K562 (cell line): ENCODE data around the gene BZW2. TPM values are rescaled to one million over a fixed set of nuclear protein-coding genes. Genes with fewer than 3 reads are reported as not detected.

Experiments
- ATAC-seq: fragments of 200-7000 bp; cut with Tn5 transposase; 3 replicates; pipeline ENCODE4 v1.9.1; 2020; ENCODE audit warnings: moderate library complexity
- BruUV-seq: library from RNA; stranded (reverse); fragments of 400-500 nt; replicated peaks from 2 replicates; lab custom pipeline; 2021; lab: Mats Ljungman, UMichigan
- CTCF ChIA-PET: fragments of 300-600 bp; formaldehyde crosslinking; extraction: SDS; loops from one replicate; lab custom pipeline; 2021; ENCODE audit warnings: low intra/inter-chr PET ratio; lab: Yijun Ruan, JAX
- POLR2A ChIA-PET: fragments of 300-600, 350-650 bp; sonication (Branson Sonifier 250); formaldehyde crosslinking; extraction: SDS; loops from one replicate; lab custom pipeline; 2021; ENCODE audit warnings: antibody characterized with exemption, inconsistent platforms; lab: Yijun Ruan, JAX
- DNase-seq, 4 experiments: peaks; one replicate each; pipeline versions ENCODE4 v3.0.0 to v3.0.0-alpha.2; 2011 to 2018; ENCODE audit warnings: low spot score in 3 of 4, mixed read lengths in 3 of 4; ENCODE audit errors: extremely low read depth in 1 of 4
- FAIRE-seq: peaks from 2 replicates; lab custom pipeline; 2011; peaks lifted over from hg19 to GRCh38; lab: Jason Lieb, UNC
- H2AFZ ChIP-seq: 2 replicates; pipeline ENCODE4 v1.6.0; 2011; ENCODE audit warnings: low read depth, low read length, control low read depth, inconsistent platforms
- H3K27ac ChIP-seq: fragments of 200-600 bp; 3 replicates; pipeline ENCODE4 v1.8.0; 2011; ENCODE audit warnings: low read depth, mild to moderate bottlenecking, control low read depth, inconsistent platforms, low read length, moderate library complexity, mixed read lengths; ENCODE audit errors: extremely low read depth
- H3K27me3 ChIP-seq, 2 experiments: fragments of 300-600 bp in 1 of 2; 2 replicates in 1 of 2; 3 replicates in 1 of 2; pipeline versions ENCODE4 v1.6.0 to v1.8.0; 2011; ENCODE audit warnings: inconsistent platforms in 2 of 2, low read length in 2 of 2, mild to moderate bottlenecking in 1 of 2, mixed read lengths in 1 of 2, moderate library complexity in 1 of 2; ENCODE audit not compliant: control insufficient read depth in 2 of 2, insufficient read depth in 2 of 2
- H3K36me3 ChIP-seq: fragments of 300-600 bp; 3 replicates; pipeline ENCODE4 v1.8.0; 2011; ENCODE audit warnings: mild to moderate bottlenecking, low read length, inconsistent platforms; ENCODE audit not compliant: control insufficient read depth, insufficient read depth
- H3K4me1 ChIP-seq, 2 experiments: fragments of 200-600 bp in 1 of 2; replicated peaks in 1 of 2; 2 replicates in 1 of 2; 3 replicates in 1 of 2; pipeline versions ENCODE4 v1.5.1 to v1.8.0; 2011; ENCODE audit warnings: inconsistent platforms in 2 of 2, low read length in 2 of 2, mild to moderate bottlenecking in 1 of 2, mixed read lengths in 1 of 2, moderate library complexity in 1 of 2; ENCODE audit not compliant: control insufficient read depth in 2 of 2, insufficient read depth in 2 of 2
- H3K4me2 ChIP-seq: 2 replicates; pipeline ENCODE4 v1.6.1; 2011; ENCODE audit warnings: low read length, control low read depth, inconsistent platforms, mixed read lengths; ENCODE audit not compliant: insufficient read depth
- H3K4me3 ChIP-seq: fragments of 200-600 bp; sonication (generic), shearing (Covaris generic); 2 replicates; pipeline ENCODE4 v1.5.1; 2016; ENCODE audit warnings: control low read depth, inconsistent platforms
- H3K79me2 ChIP-seq: fragments of 200-600 bp; 3 replicates; pipeline ENCODE4 v1.8.0; 2011; ENCODE audit warnings: low read length, inconsistent platforms; ENCODE audit not compliant: control insufficient read depth, insufficient read depth
- H3K9ac ChIP-seq, 2 experiments: 2 replicates each; pipeline versions ENCODE4 v1.6.0 to v1.6.1; 2011; ENCODE audit warnings: low read depth in 2 of 2, low read length in 2 of 2, control low read depth in 1 of 2, inconsistent platforms in 1 of 2, mild to moderate bottlenecking in 1 of 2, mixed read lengths in 1 of 2; ENCODE audit not compliant: insufficient read depth in 1 of 2
- H3K9me1 ChIP-seq: one replicate; pipeline ENCODE4 v1.6.0; 2011; ENCODE audit warnings: inconsistent platforms, mild to moderate bottlenecking, low read length, moderate library complexity; ENCODE audit not compliant: control insufficient read depth, insufficient read depth
- H3K9me3 ChIP-seq: replicated peaks from 2 replicates; pipeline ENCODE4 v1.5.1; 2011; ENCODE audit warnings: low read depth, low read length, inconsistent platforms; ENCODE audit not compliant: control insufficient read depth, insufficient read depth
- H4K20me1 ChIP-seq: replicated peaks from 2 replicates; pipeline ENCODE4 v1.6.1; 2011; ENCODE audit warnings: low read length, inconsistent platforms, mixed read lengths; ENCODE audit not compliant: control insufficient read depth, insufficient read depth
- CBX3 ChIP-seq, 2 experiments: IDR thresholded peaks; 1 replicate in 1 of 2; 2 replicates in 1 of 2; pipeline ENCODE4 v1.6.1; 2012; ENCODE audit warnings: inconsistent platforms in 2 of 2, low read length in 2 of 2, borderline replicate concordance in 1 of 2, control low read depth in 1 of 2
- EHMT2 ChIP-seq: fragments of 450-650 bp; IDR thresholded peaks from 2 replicates; pipeline ENCODE4 v1.6.1; 2018; ENCODE audit warnings: antibody characterized with exemption
- FOXA3 ChIP-seq, 2 experiments: fragments of 450-650 bp in 1 of 2; sonication (generic) in 1 of 2; formaldehyde crosslinking; IDR thresholded peaks in 1 of 2; conservative IDR thresholded peaks in 1 of 2; 2 replicates each; pipeline versions ENCODE4 v1.4.0 to v1.8.0; 2020 to 2022; ENCODE audit warnings: mild to moderate bottlenecking in 2 of 2, missing genetic modification reagents in 1 of 2
- GATAD2A ChIP-seq: fragments of 450-650 bp; IDR thresholded peaks from 2 replicates; pipeline ENCODE4 v1.6.1; 2017
- KLF6 ChIP-seq: fragments of 250-450 bp; sonication (Bioruptor Pico); IDR thresholded peaks from 2 replicates; pipeline ENCODE4 v1.4.0; 2020; ENCODE audit warnings: mild to moderate bottlenecking, moderate library complexity, borderline replicate concordance
- NFIX ChIP-seq: fragments of 250-450 bp; sonication (Bioruptor Pico); IDR thresholded peaks from 2 replicates; pipeline ENCODE4 v1.4.0; 2020; ENCODE audit warnings: low read depth, mild to moderate bottlenecking, moderate library complexity
- NFYB ChIP-seq: IDR thresholded peaks from 2 replicates; pipeline ENCODE4 v1.6.1; 2011; ENCODE audit warnings: mild to moderate bottlenecking, moderate library complexity; ENCODE audit not compliant: insufficient read length; ENCODE audit errors: extremely low read depth
- POLR2H ChIP-seq: IDR thresholded peaks from 2 replicates; pipeline ENCODE4 v1.6.1; 2016; ENCODE audit warnings: missing genetic modification characterization, low read depth, mild to moderate bottlenecking, control low read depth, missing compliant biosample characterization, moderate library complexity
- SMARCC2 ChIP-seq: fragments of 450-650 bp; IDR thresholded peaks from 2 replicates; pipeline ENCODE4 v1.6.1; 2017; ENCODE audit warnings: antibody characterized with exemption, moderate library complexity, mild to moderate bottlenecking, low read depth
- ZFP36 ChIP-seq: fragments of 150-350 bp; IDR thresholded peaks from 2 replicates; pipeline ENCODE4 v1.6.1; 2018; ENCODE audit warnings: low read length, low read depth; ENCODE audit not compliant: partially characterized antibody
- ZKSCAN3 ChIP-seq: fragments of 250-450 bp; sonication (Bioruptor Pico); IDR thresholded peaks from 2 replicates; pipeline ENCODE4 v1.4.0; 2020
- ZNF57 ChIP-seq: fragments of 450-650 bp; formaldehyde crosslinking; IDR thresholded peaks from 2 replicates; pipeline ENCODE4 v1.4.0; 2020; ENCODE audit warnings: mild to moderate bottlenecking, moderate library complexity
- WGBS: fragments of 100-300 bp; shearing (Covaris generic); methylation state at CpG from one replicate; pipeline ENCODE4 v1.1.6; 2016; ENCODE audit warnings: low coverage, mixed read lengths; ENCODE audit not compliant: insufficient coverage; ENCODE audit errors: missing lambda C conversion rate; 5-methylcytosine and 5-hydroxymethylcytosine counted together
- in situ Hi-C: fragments of 300-500 bp; cut with MboI; formaldehyde crosslinking; loops from 4 replicates; pipeline ENCODE4 v1.15.0; 2018; ENCODE audit warnings: inconsistent platforms, mixed read lengths
- intact Hi-C: fragments of 100-400 bp; cut with micrococcal nuclease; formaldehyde crosslinking; loops from 2 replicates; pipeline ENCODE4 v1.14.2; 2022
- polyA plus RNA-seq, 8 experiments: library from polyadenylated mRNA; depleted of rRNA in 4 of 8; stranded (reverse) in 5 of 8; unstranded in 3 of 8; fragments of >200 nt; fragmentation: Nextera tagmentation in 2 of 8; fragmentation: Illumina TruSeq in 1 of 8; extraction: Ambion mirVana in 2 of 8; extraction: Trizol in 1 of 8; gene quantifications; 2 replicates each; pipeline versions ENCODE4 v1.2.1 to v1.2.3, GENCODE V29; 2011 to 2014; ENCODE audit warnings: inconsistent platforms in 1 of 8, missing spikeins in 1 of 8
- total RNA-seq, 7 experiments: library from RNA; depleted of rRNA in 6 of 7; stranded (reverse); fragments of >200 nt in 6 of 7; fragmentation: Illumina TruSeq in 2 of 7; extraction: Trizol in 2 of 7; gene quantifications; 2 replicates each; pipeline versions ENCODE4 v1.2.1 to v1.2.3, GENCODE V29; 2011 to 2021; ENCODE audit warnings: low replicate concordance in 1 of 7
- TF ChIP-seq, protein P1 (sequence below), 2 experiments: fragments of 200-800 bp in 1 of 2; sonication (Bioruptor generic) in 1 of 2; sonication (generic) in 1 of 2; formaldehyde crosslinking in 1 of 2; IDR thresholded peaks in 1 of 2; conservative IDR thresholded peaks in 1 of 2; 2 replicates each; pipeline versions ENCODE4 v1.5.0 to v1.6.1; 2016 to 2020; ENCODE audit warnings: missing compliant biosample characterization in 1 of 2, missing genetic modification characterization in 1 of 2, missing genetic modification reagents in 1 of 2
- TF ChIP-seq, protein P2 (sequence below): fragments of 450-650 bp; formaldehyde crosslinking; IDR thresholded peaks from 2 replicates; pipeline ENCODE4 v1.4.0; 2022; ENCODE audit warnings: mild to moderate bottlenecking, moderate library complexity
- TF ChIP-seq, protein P3 (sequence below): fragments of 150-350 bp; conservative IDR thresholded peaks from 2 replicates; pipeline ENCODE4 v1.6.1; 2014; ENCODE audit warnings: low read length
- TF ChIP-seq, protein P4 (sequence below): sonication (generic); formaldehyde crosslinking; IDR thresholded peaks from 2 replicates; pipeline ENCODE4 v1.8.0; 2022; ENCODE audit warnings: missing genetic modification reagents, mild to moderate bottlenecking, borderline replicate concordance

BZW2 gene
- total and polyA plus RNA-seq, 9 of the 15 experiments (the other 6 are each of a cell fraction or from before 2014, with no cell fraction given), result 140 to 316 (median 173) TPM

DNA sequence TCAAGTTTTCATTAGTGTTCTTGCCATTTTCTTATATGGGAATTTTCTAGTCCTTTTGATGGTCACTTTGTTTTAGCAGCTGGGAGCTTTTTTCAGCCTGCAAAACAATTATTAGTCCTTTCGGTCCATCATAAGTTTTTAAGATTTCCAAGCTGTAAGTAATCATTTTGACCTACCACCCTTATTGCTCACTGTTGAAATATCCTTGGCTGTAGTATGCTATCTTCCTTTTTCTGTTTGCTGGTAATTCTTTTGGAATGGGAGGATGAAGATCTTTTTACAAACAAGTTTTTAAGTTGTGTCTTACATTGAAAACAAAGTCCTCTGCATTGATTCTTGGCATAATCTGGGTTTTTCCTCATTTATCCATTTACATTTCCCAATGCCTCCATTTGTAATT, 24.0 kb downstream of the BZW2 start:
- in situ Hi-C loops, result no loop called here
- H3K4me3 ChIP-seq, result no peak overlapping the region
- no TSS peak for BruUV-seq
- FAIRE-seq, result no peak
- H3K4me1 ChIP-seq, result peaks cover 0 to 13% of the 10 kb centered on the region in 2 experiments; a peak in 3 of 5 replicates
- no peak overlapping the region for H3K9ac ChIP-seq
- POLR2A ChIA-PET, result no interaction called here
- no peaks in the 10 kb centered on the region for H3K27me3 ChIP-seq
- H3K79me2 ChIP-seq, result peaks cover 86% of the 10 kb centered on the region
- H3K4me2 ChIP-seq, result no peak overlapping the region
- H4K20me1 ChIP-seq, result no peaks in the 10 kb centered on the region
- no peaks in the 10 kb centered on the region for H3K9me1 ChIP-seq
- WGBS, result 100% methylated on average over 1 of the region's 1 CpG
- H2AFZ ChIP-seq, result no peak overlapping the region
- no peak for DNase-seq
- no peaks in the 10 kb centered on the region for H3K9me3 ChIP-seq
- no peak for ATAC-seq
- CTCF ChIA-PET, result no interaction called here
- H3K36me3 ChIP-seq, result peaks cover 88% of the 10 kb centered on the region
- no peak overlapping the region for H3K27ac ChIP-seq
- intact Hi-C loops, result no loop called here
- TF ChIP-seq NFYB, result no peak
- TF ChIP-seq ZFP36, result no peak
- no peak for TF ChIP-seq EHMT2
- TF ChIP-seq CBX3 (IDR thresholded peaks at IDR 0.05; ENCODE audit: borderline replicate concordance in 1 of 2, low read length in 2 of 2), result no peak
- TF ChIP-seq, protein P1, sequence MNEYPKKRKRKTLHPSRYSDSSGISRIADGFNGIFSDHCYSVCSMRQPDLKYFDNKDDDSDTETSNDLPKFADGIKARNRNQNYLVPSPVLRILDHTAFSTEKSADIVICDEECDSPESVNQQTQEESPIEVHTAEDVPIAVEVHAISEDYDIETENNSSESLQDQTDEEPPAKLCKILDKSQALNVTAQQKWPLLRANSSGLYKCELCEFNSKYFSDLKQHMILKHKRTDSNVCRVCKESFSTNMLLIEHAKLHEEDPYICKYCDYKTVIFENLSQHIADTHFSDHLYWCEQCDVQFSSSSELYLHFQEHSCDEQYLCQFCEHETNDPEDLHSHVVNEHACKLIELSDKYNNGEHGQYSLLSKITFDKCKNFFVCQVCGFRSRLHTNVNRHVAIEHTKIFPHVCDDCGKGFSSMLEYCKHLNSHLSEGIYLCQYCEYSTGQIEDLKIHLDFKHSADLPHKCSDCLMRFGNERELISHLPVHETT (CRISPR knock-in tag; conservative IDR thresholded peaks at IDR 0.05 in 1 of 2, IDR thresholded peaks at IDR 0.05 in 1 of 2), result no peak
- TF ChIP-seq, protein P2, sequence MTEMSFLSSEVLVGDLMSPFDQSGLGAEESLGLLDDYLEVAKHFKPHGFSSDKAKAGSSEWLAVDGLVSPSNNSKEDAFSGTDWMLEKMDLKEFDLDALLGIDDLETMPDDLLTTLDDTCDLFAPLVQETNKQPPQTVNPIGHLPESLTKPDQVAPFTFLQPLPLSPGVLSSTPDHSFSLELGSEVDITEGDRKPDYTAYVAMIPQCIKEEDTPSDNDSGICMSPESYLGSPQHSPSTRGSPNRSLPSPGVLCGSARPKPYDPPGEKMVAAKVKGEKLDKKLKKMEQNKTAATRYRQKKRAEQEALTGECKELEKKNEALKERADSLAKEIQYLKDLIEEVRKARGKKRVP, result no peak
- no peak for TF ChIP-seq GATAD2A
- no peak for TF ChIP-seq SMARCC2
- TF ChIP-seq, protein P3, sequence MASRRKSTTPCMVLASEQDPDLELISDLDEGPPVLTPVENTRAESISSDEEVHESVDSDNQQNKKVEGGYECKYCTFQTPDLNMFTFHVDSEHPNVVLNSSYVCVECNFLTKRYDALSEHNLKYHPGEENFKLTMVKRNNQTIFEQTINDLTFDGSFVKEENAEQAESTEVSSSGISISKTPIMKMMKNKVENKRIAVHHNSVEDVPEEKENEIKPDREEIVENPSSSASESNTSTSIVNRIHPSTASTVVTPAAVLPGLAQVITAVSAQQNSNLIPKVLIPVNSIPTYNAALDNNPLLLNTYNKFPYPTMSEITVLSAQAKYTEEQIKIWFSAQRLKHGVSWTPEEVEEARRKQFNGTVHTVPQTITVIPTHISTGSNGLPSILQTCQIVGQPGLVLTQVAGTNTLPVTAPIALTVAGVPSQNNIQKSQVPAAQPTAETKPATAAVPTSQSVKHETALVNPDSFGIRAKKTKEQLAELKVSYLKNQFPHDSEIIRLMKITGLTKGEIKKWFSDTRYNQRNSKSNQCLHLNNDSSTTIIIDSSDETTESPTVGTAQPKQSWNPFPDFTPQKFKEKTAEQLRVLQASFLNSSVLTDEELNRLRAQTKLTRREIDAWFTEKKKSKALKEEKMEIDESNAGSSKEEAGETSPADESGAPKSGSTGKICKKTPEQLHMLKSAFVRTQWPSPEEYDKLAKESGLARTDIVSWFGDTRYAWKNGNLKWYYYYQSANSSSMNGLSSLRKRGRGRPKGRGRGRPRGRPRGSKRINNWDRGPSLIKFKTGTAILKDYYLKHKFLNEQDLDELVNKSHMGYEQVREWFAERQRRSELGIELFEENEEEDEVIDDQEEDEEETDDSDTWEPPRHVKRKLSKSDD, result no peak
- no peak for TF ChIP-seq ZNF57 (CRISPR knock-in tag)
- no peak for TF ChIP-seq KLF6 (CRISPR knock-in tag)
- no peak for TF ChIP-seq ZKSCAN3 (CRISPR knock-in tag)
- TF ChIP-seq, protein P4, sequence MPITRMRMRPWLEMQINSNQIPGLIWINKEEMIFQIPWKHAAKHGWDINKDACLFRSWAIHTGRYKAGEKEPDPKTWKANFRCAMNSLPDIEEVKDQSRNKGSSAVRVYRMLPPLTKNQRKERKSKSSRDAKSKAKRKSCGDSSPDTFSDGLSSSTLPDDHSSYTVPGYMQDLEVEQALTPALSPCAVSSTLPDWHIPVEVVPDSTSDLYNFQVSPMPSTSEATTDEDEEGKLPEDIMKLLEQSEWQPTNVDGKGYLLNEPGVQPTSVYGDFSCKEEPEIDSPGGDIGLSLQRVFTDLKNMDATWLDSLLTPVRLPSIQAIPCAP (CRISPR knock-in tag), result no peak
- no peak for TF ChIP-seq NFIX
- TF ChIP-seq POLR2H, result no peak
- TF ChIP-seq FOXA3 (CRISPR knock-in tag; conservative IDR thresholded peaks at IDR 0.05 in 1 of 2, IDR thresholded peaks at IDR 0.05 in 1 of 2), result no peak
